T-helper 17 cell (primary cell): Measurements from ENCODE around the gene GRB10. TPM values are rescaled to one million over a fixed set of nuclear protein-coding genes. Genes with fewer than 3 reads are reported as not detected.

Experiments
- ATAC-seq: fragments of 150-1000 bp; cut with Tn5 transposase; 2 replicates; pipeline ENCODE4 v1.10.0; 2021; ENCODE audit warnings: mild to moderate bottlenecking, moderate library complexity
- DNase-seq, 3 donors: peaks; one replicate each; pipeline versions ENCODE4 v3.0.0 to v3.0.0-alpha.2; 2020 to 2021
- H3K9me3 ChIP-seq: one replicate; pipeline ENCODE4 v1.7.0; 2013; ENCODE audit warnings: low read length, mild to moderate bottlenecking; ENCODE audit not compliant: control insufficient read depth, poor library complexity, severe bottlenecking
- H3K27ac Mint-ChIP-seq: one replicate; pipeline ENCODE4 v1.8.0; 2022; ENCODE audit warnings: mild to moderate bottlenecking, moderate library complexity, mixed read lengths
- H3K27me3 Mint-ChIP-seq: one replicate; pipeline ENCODE4 v1.8.0; 2022; ENCODE audit warnings: mixed read lengths
- H3K36me3 Mint-ChIP-seq: one replicate; pipeline ENCODE4 v1.8.0; 2022; ENCODE audit warnings: low read depth, mixed read lengths
- H3K4me1 Mint-ChIP-seq: one replicate; pipeline ENCODE4 v1.8.0; 2022; ENCODE audit warnings: mild to moderate bottlenecking, mixed read lengths
- H3K4me3 Mint-ChIP-seq: one replicate; pipeline ENCODE4 v1.8.0; 2022; ENCODE audit warnings: mild to moderate bottlenecking, moderate library complexity, mixed read lengths
- total RNA-seq, 4 donors: library from RNA in 2 of 4; stranded (reverse) in 2 of 4; gene quantifications; one replicate each; pipeline ENCODE4 v1.2.3 and lab custom pipeline; 2022 to 2026

The GRB10 gene
- total RNA-seq, 2 donors from 2014 or later, result 3.8 to 7.0 TPM

GRCh38 chr7:50540785-50541579 is 241.7 kb downstream of the GRB10 start:
- no peak overlapping the region for H3K4me3 Mint-ChIP-seq
- no peaks in the 10 kb centered on the region for H3K9me3 ChIP-seq
- DNase-seq (no peak), ATAC-seq (no peak)
- no peaks in the 10 kb centered on the region for H3K36me3 Mint-ChIP-seq
- peak overlapping the region; percentile 10 for H3K27ac Mint-ChIP-seq
- H3K27me3 Mint-ChIP-seq, result peaks cover 22% of the 10 kb centered on the region
- no peaks in the 10 kb centered on the region for H3K4me1 Mint-ChIP-seq

Other genes starting within 250 kb of the GRB10 start
- not detected for gene DDC, start 217.5 kb downstream of the GRB10 start, total RNA-seq